Spleen (tissue), 11 donors: ENCODE results near the gene SLC5A2. TPM values are rescaled to one million over a fixed set of nuclear protein-coding genes. Genes with fewer than 3 reads are reported as not detected.

ENCODE experiments used
- DNase-seq: peaks from one replicate; pipeline ENCODE4 v3.0.0-alpha.2; 2020
- H3K27ac ChIP-seq, 8 donors: fragments of 200-600 bp; sonication (generic) in 7 of 8; 1 replicate in 4 of 8; 2 replicates in 4 of 8; pipeline versions ENCODE4 v1.5.0 to v1.8.0; 2016 to 2021; ENCODE audit warnings: inconsistent platforms in 4 of 8, mild to moderate bottlenecking in 4 of 8, moderate library complexity in 1 of 8
- H3K27me3 ChIP-seq, 7 donors: fragments of 200-600 bp; sonication (generic) in 6 of 7; replicated peaks in 1 of 7; 1 replicate in 4 of 7; 2 replicates in 3 of 7; pipeline versions ENCODE4 v1.5.0 to v1.8.0; 2016 to 2021; ENCODE audit warnings: inconsistent platforms in 3 of 7, mild to moderate bottlenecking in 1 of 7
- H3K36me3 ChIP-seq, 6 donors: fragments of 200-600 bp; sonication (generic) in 5 of 6; 1 replicate in 4 of 6; 2 replicates in 2 of 6; pipeline versions ENCODE4 v1.5.0 to v1.8.0; 2016 to 2021; ENCODE audit warnings: inconsistent platforms in 2 of 6
- H3K4me1 ChIP-seq, 6 donors: fragments of 200-600 bp; sonication (generic) in 5 of 6; 1 replicate in 3 of 6; 2 replicates in 3 of 6; pipeline versions ENCODE4 v1.5.0 to v1.8.0; 2016 to 2021; ENCODE audit warnings: inconsistent platforms in 3 of 6
- H3K4me3 ChIP-seq, 8 donors: fragments of 200-600 bp; sonication (generic) in 7 of 8; 1 replicate in 4 of 8; 2 replicates in 4 of 8; pipeline versions ENCODE4 v1.5.0 to v1.8.0; 2016 to 2021; ENCODE audit warnings: inconsistent platforms in 4 of 8, mild to moderate bottlenecking in 4 of 8, moderate library complexity in 2 of 8
- H3K9me3 ChIP-seq, 8 donors: fragments of 200-600 bp; sonication (generic) in 7 of 8; 1 replicate in 4 of 8; 2 replicates in 4 of 8; pipeline versions ENCODE4 v1.5.0 to v1.8.0; 2016 to 2021; ENCODE audit warnings: inconsistent platforms in 4 of 8
- POLR2A ChIP-seq, 3 donors: fragments of 450-650 bp; IDR thresholded peaks; one replicate each; pipeline ENCODE4 v1.5.1; 2017; ENCODE audit warnings: antibody characterized with exemption in 3 of 3, mild to moderate bottlenecking in 1 of 3
- POLR2AphosphoS5 ChIP-seq, 3 donors: sonication (generic); formaldehyde crosslinking; IDR thresholded peaks; one replicate each; pipeline ENCODE4 v1.5.1; 2017; ENCODE audit warnings: antibody characterized with exemption in 3 of 3
- WGBS, 5 donors: extraction: QIAGEN DNeasy Blood & Tissue Kit in 3 of 5; methylation state at CpG; one replicate each; pipeline versions ENCODE4 v1.1.5 to v1.1.7; 2013 to 2018; 5-methylcytosine and 5-hydroxymethylcytosine counted together
- intact Hi-C: fragments of 100-400 bp; cut with DNase I; formaldehyde crosslinking; loops from one replicate; pipeline ENCODE4 v1.15.0; 2023; ENCODE audit warnings: low total_unique reads
- polyA plus RNA-seq, 3 donors: library from polyadenylated mRNA; stranded (reverse); fragments of 200-250 nt; gene quantifications; one replicate each; pipeline ENCODE4 v1.2.1, GENCODE V29; 2013
- total RNA-seq, 7 donors: library from RNA; depleted of rRNA in 3 of 7; stranded (reverse); fragments of >200 nt in 3 of 7; fragmentation: NEBNext Ultra II Directional in 4 of 7; extraction: Animal tissue kit (Norgen Biotek cat#: 25700) in 4 of 7; gene quantifications; one replicate each; pipeline versions ENCODE4 v1.1.0 to v1.2.1, GENCODE V29; 2016 to 2021
- TF ChIP-seq, protein P1 (sequence below), 11 experiments: fragments of 200-600 bp in 7 of 11; fragments of 450-650 bp in 4 of 11; sonication (generic) in 4 of 11; IDR thresholded peaks in 8 of 11; conservative IDR thresholded peaks in 3 of 11; 1 replicate in 7 of 11; 2 replicates in 4 of 11; pipeline versions ENCODE4 v1.4.0 to v1.8.0; 2016 to 2021; ENCODE audit warnings: antibody characterized with exemption in 11 of 11, inconsistent platforms in 4 of 11, mild to moderate bottlenecking in 1 of 11
- donor health status: healthy with polysubstance abuse.
- donor health status: DM: no; HTN: no; CAD: no; lungs with moderate emphysema.
- donor health status: DM: no; HTN: no; CAD: no.
- donor health status: Bipolar disorder and iron deficiency.
- donor health status: healthy.
- donor health status: DM: no; HTN: no; CAD: no.
- donor health status: DM: yes; HTN: yes; CAD: no.

Gene SLC5A2
- total and polyA plus RNA-seq, 10 donors = 0.17 to 2.3 (median 1.2) TPM; not detected in 3

DNA sequence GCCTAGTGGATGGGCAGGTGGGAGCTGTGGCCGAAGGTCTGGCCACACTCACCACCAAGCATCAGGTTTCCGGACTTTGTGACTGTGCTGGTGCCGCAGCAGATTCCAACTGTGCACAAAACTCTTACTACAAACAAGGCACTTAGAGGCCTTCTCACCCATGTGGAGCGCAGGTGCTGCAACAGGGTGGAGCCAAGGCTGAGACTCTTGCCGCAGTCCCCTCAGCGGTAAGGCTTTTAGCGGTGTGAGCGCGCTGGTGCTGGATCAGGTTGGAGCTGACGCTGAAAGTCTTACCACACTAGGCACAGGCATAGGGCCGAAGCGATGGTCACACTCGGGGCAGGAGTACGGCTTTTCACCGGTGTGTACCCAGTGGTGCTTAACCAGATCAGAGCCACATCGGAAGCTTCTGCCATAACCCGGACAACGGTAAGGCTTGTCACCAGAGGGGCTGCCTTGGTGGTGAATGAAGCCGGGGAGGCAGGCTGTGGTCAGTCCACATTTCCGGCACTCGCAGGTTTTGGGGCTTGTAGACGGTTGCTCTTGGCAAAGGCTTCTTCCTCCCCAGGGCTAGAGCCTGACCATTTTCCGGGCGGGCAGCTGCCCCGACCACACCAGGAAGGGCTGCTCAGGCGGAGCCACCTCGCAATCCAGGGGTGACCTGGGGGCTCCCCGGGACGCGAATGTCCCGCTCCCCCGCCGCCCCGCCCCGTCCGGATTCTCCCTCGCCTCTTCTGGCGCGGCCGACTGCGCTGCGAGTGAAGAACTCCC, 24.7 kb upstream of the SLC5A2 start:
- intact Hi-C loops = no loop called here
- DNase-seq = peak; percentile 94
- H3K9me3 ChIP-seq = no peaks in the 10 kb centered on the region
- H3K27ac ChIP-seq = peak overlapping the region; percentile 97 to 100 (median 99)
- H3K4me3 ChIP-seq = peak overlapping the region; percentile 60 to 93 (median 73)
- 0 to 2% (median 1%) methylated on average over 36 to 42 of the region's 42 CpGs for WGBS, 5 donors
- no peaks in the 10 kb centered on the region for H3K27me3 ChIP-seq
- peaks cover 32 to 77% (median 61%) of the 10 kb centered on the region in 6 donors for H3K4me1 ChIP-seq
- TF ChIP-seq, protein P1, sequence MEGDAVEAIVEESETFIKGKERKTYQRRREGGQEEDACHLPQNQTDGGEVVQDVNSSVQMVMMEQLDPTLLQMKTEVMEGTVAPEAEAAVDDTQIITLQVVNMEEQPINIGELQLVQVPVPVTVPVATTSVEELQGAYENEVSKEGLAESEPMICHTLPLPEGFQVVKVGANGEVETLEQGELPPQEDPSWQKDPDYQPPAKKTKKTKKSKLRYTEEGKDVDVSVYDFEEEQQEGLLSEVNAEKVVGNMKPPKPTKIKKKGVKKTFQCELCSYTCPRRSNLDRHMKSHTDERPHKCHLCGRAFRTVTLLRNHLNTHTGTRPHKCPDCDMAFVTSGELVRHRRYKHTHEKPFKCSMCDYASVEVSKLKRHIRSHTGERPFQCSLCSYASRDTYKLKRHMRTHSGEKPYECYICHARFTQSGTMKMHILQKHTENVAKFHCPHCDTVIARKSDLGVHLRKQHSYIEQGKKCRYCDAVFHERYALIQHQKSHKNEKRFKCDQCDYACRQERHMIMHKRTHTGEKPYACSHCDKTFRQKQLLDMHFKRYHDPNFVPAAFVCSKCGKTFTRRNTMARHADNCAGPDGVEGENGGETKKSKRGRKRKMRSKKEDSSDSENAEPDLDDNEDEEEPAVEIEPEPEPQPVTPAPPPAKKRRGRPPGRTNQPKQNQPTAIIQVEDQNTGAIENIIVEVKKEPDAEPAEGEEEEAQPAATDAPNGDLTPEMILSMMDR (IDR thresholded peaks at IDR 0.05 in 8 of 11, conservative IDR thresholded peaks at IDR 0.05 in 3 of 11) = peak in 1 of 11 experiments; percentile 17
- TF ChIP-seq POLR2AphosphoS5 (IDR thresholded peaks at IDR 0.05) (peak in 1 of 3 donors; percentile 4), POLR2A (IDR thresholded peaks at IDR 0.05) (no peak)
- H3K36me3 ChIP-seq = peaks cover 0 to 32% (median 14%) of the 10 kb centered on the region in 6 donors

DNA sequence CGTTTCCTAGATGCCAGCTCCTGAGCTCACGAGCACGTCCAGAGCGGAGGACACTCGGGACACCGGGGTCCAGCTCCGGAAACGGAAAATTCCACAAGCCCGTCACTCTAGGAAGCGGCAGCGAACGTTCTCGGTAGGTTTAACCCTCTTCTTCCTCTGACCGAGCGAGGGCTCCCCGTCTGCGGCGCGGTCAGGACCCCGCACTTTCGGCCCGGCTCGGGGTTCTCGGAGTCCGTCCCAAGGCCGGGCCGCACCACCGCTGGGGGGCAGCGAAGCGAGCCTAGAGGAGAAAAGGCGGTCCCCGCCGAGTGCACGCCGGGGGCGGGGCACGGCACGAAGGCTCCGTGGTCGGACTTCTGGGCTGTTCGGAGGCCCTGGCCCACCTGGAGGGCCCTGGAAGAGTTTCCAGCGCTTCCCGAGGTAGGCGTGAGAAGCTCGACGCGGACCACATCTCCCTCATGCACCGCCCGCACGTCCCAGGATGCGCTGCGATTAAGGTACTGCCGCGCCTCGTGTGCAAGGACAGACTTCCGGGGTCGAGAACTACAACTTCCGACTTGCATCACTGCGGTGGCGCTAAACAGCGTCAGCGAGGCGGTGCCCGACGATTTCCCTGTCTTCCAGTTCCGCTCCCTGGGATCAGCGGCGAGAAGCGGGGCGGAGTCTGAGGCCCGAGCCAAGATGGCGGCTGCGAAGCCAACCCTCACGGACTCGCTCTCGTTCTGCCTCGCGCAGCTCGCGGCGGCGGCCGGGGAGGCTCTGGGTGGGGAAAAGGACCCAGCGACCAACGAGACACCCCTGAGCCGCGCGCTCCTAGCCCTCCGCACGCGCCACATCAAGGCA, 23.9 kb upstream of the SLC5A2 start, which contains the start of gene ARMC5:
Gene ARMC5 (plus strand): TSS at position 658 of the 843 bp plus-strand sequence. CDS start 24 bp downstream, at position 682.
- peak; percentile 99 for DNase-seq
- 0% methylated on average over 9 to 91 of the region's 91 CpGs for WGBS, 5 donors
- TF ChIP-seq, protein P1 (IDR thresholded peaks at IDR 0.05 in 8 of 11, conservative IDR thresholded peaks at IDR 0.05 in 3 of 11) = peak; percentile 23 to 75 (median 55)
- TF ChIP-seq POLR2AphosphoS5 (IDR thresholded peaks at IDR 0.05) = peak; percentile 90 to 97 (median 96)
- TF ChIP-seq POLR2A (IDR thresholded peaks at IDR 0.05) = peak in 2 of 3 donors; percentile 12
- no peaks in the 10 kb centered on the region for H3K27me3 ChIP-seq
- peaks cover 0 to 40% (median 22%) of the 10 kb centered on the region in 6 donors for H3K36me3 ChIP-seq
- no peaks in the 10 kb centered on the region for H3K9me3 ChIP-seq
- intact Hi-C loops = no loop called here
- H3K4me1 ChIP-seq = peaks cover 28 to 69% (median 53%) of the 10 kb centered on the region in 6 donors
- H3K27ac ChIP-seq = peak within 1 kb of the TSS; percentile 97 to 100 (median 99)
- H3K4me3 ChIP-seq = peak within 1 kb of the TSS; percentile 60 to 93 (median 73)

GRCh38 chr16:31459687-31460581, 23.0 kb upstream of the SLC5A2 start:
- WGBS, 5 donors = 4 to 7% (median 5%) methylated on average over 36 to 61 of the region's 61 CpGs

More at GRCh38 chr16:31459687-31460581, 23.0 kb upstream of the SLC5A2 start:
- TF ChIP-seq POLR2AphosphoS5 (IDR thresholded peaks at IDR 0.05) (no peak), POLR2A (IDR thresholded peaks at IDR 0.05) (peak in 1 of 3 donors; percentile 26)
- TF ChIP-seq, protein P1 (IDR thresholded peaks at IDR 0.05 in 8 of 11, conservative IDR thresholded peaks at IDR 0.05 in 3 of 11) = peak in 2 of 11 experiments; percentile 7 to 12
- Histone ChIP-seq H3K4me1 (peaks cover 28 to 60% (median 46%) of the 10 kb centered on the region in 6 donors), H3K27ac (peak overlapping the region; percentile 97 to 100 (median 99)), H3K9me3 (no peaks in the 10 kb centered on the region), H3K36me3 (peaks cover 4 to 49% (median 30%) of the 10 kb centered on the region in 6 donors), H3K4me3 (peak overlapping the region; percentile 60 to 93 (median 73)), H3K27me3 (no peaks in the 10 kb centered on the region)
- intact Hi-C loops = no loop called here
- peak; percentile 100 for DNase-seq
